ENCODE measurements around the gene ASS1. TPM values are rescaled to one million over a fixed set of nuclear protein-coding genes. Genes with fewer than 3 reads are reported as not detected.
A peak's percentile ranks its signal among the peaks of the same experiment; 100 is the strongest.

ASS1 gene
- total and polyA plus RNA-seq, 2 of the 13 experiments (the other 11 are each of a cell fraction or from before 2014, with no cell fraction given): 77.6 to 122 TPM

DNA sequence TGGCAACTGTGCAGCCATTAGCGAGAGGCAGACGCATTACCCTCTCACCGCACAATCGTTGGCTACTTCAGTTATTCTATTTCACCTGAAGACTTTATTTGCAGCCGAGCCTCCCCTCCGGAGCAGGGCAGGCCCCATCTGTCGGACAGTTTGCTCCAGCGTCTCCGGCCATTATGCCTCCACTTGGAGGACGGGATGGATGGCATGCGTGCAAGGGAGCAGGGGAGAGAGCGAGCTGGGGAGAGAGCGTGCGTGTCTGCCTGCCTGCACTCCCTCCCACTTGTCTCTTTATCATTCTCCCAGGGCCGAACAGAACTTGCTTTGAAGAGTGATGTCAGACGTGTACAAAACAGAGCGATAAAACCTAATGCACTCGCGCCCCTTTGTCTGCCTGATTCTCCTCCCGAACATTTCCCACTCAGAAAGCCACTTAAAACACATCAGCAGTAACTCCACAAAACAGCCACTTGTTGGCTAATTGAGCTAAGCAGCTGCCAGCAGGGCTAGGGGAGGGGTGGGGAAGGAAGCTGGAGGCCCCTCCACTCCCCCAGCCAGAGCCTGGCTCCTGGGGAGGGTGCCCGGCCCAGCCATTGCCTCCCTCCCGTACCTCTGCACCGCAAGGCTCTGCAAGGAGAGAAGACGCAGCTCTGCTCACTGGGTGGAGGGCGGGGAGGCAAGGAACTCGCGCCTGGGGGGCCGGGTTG lies 91.2 kb downstream of the ASS1 start (continued):
- TF ChIP-seq, protein P1, sequence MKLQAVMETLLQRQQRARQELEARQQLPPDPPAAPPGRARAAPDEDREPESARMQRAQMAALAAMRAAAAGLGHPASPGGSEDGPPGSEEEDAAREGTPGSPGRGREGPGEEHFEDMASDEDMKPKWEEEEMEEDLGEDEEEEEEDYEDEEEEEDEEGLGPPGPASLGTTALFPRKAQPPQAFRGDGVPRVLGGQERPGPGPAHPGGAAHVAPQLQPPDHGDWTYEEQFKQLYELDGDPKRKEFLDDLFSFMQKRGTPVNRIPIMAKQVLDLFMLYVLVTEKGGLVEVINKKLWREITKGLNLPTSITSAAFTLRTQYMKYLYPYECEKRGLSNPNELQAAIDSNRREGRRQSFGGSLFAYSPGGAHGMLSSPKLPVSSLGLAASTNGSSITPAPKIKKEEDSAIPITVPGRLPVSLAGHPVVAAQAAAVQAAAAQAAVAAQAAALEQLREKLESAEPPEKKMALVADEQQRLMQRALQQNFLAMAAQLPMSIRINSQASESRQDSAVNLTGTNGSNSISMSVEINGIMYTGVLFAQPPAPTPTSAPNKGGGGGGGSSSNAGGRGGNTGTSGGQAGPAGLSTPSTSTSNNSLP (IDR thresholded peaks at IDR 0.05; ENCODE audit: low read depth, low read length): no peak
- TF ChIP-seq ZNF282 (IDR thresholded peaks at IDR 0.05; ENCODE audit: partially characterized antibody) (no peak), KDM5B (CRISPR knock-in tag; IDR thresholded peaks at IDR 0.05; ENCODE audit: borderline replicate concordance) (0 out of 2 replicates have a peak, but pooled peaks have one; percentile 24), ZNF337 (CRISPR knock-in tag; IDR thresholded peaks at IDR 0.05; ENCODE audit: borderline replicate concordance, low read depth) (no peak), AHR (CRISPR knock-in tag; IDR thresholded peaks at IDR 0.05) (no peak), SRY (CRISPR knock-in tag; IDR thresholded peaks at IDR 0.05) (no peak), ERF (CRISPR knock-in tag; IDR thresholded peaks at IDR 0.05) (no peak), MAFG (CRISPR knock-in tag; IDR thresholded peaks at IDR 0.05) (no peak), ZFP41 (CRISPR knock-in tag; IDR thresholded peaks at IDR 0.05; ENCODE audit: borderline replicate concordance) (no peak), ZNF367 (CRISPR knock-in tag; IDR thresholded peaks at IDR 0.05; ENCODE audit: borderline replicate concordance) (no peak), ETV5 (CRISPR knock-in tag; IDR thresholded peaks at IDR 0.05; ENCODE audit: borderline replicate concordance) (no peak), SYNCRIP (IDR thresholded peaks at IDR 0.05; ENCODE audit: insufficient read depth, low read depth, low read length) (no peak), SALL2 (CRISPR knock-in tag; IDR thresholded peaks at IDR 0.05) (no peak), SP1 (IDR thresholded peaks at IDR 0.05) (no peak), SP1 (CRISPR knock-in tag; IDR thresholded peaks at IDR 0.05) (no peak), HDAC2 (CRISPR knock-in tag; IDR thresholded peaks at IDR 0.05) (peak; percentile 26; the same call in 1 of the 2 replicates), ZEB1 (IDR thresholded peaks at IDR 0.05; ENCODE audit: insufficient replicate concordance, low read depth) (no peak), ZNF354B (CRISPR knock-in tag; IDR thresholded peaks at IDR 0.05) (no peak), ZNF160 (CRISPR knock-in tag; IDR thresholded peaks at IDR 0.05) (no peak), SAP130 (CRISPR knock-in tag; IDR thresholded peaks at IDR 0.05; ENCODE audit: low read depth) (0 out of 2 replicates have a peak, but pooled peaks have one; percentile 18)
- TF ChIP-seq, protein P2, sequence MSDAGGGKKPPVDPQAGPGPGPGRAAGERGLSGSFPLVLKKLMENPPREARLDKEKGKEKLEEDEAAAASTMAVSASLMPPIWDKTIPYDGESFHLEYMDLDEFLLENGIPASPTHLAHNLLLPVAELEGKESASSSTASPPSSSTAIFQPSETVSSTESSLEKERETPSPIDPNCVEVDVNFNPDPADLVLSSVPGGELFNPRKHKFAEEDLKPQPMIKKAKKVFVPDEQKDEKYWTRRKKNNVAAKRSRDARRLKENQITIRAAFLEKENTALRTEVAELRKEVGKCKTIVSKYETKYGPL (CRISPR knock-in tag; IDR thresholded peaks at IDR 0.05): no peak
- TF ChIP-seq, protein P3, sequence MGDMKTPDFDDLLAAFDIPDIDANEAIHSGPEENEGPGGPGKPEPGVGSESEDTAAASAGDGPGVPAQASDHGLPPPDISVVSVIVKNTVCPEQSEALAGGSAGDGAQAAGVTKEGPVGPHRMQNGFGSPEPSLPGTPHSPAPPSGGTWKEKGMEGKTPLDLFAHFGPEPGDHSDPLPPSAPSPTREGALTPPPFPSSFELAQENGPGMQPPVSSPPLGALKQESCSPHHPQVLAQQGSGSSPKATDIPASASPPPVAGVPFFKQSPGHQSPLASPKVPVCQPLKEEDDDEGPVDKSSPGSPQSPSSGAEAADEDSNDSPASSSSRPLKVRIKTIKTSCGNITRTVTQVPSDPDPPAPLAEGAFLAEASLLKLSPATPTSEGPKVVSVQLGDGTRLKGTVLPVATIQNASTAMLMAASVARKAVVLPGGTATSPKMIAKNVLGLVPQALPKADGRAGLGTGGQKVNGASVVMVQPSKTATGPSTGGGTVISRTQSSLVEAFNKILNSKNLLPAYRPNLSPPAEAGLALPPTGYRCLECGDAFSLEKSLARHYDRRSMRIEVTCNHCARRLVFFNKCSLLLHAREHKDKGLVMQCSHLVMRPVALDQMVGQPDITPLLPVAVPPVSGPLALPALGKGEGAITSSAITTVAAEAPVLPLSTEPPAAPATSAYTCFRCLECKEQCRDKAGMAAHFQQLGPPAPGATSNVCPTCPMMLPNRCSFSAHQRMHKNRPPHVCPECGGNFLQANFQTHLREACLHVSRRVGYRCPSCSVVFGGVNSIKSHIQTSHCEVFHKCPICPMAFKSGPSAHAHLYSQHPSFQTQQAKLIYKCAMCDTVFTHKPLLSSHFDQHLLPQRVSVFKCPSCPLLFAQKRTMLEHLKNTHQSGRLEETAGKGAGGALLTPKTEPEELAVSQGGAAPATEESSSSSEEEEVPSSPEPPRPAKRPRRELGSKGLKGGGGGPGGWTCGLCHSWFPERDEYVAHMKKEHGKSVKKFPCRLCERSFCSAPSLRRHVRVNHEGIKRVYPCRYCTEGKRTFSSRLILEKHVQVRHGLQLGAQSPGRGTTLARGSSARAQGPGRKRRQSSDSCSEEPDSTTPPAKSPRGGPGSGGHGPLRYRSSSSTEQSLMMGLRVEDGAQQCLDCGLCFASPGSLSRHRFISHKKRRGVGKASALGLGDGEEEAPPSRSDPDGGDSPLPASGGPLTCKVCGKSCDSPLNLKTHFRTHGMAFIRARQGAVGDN (CRISPR knock-in tag; IDR thresholded peaks at IDR 0.05): peak; percentile 85

Data from HepG2 (cell line).